Measurements from ENCODE around the gene CCBE1. TPM values are rescaled to one million over a fixed set of nuclear protein-coding genes. Genes with fewer than 3 reads are reported as not detected.

The CCBE1 gene
- polyA plus RNA-seq, 1 donor from 2014 or later = 0.19 TPM

GRCh38 chr18:59540780-59541179, 156.4 kb downstream of the CCBE1 start:
- Histone ChIP-seq H3K79me2 (replicated peaks; ENCODE audit: insufficient read depth, low read length) (no peaks in the 10 kb centered on the region), H3K9me3 (ENCODE audit: low read length) (no peaks in the 10 kb centered on the region)
- TF ChIP-seq SMC3 (conservative IDR thresholded peaks at IDR 0.05; ENCODE audit: poor library complexity) = no peak

GRCh38 chr18:59540346-59540745, 156.9 kb downstream of the CCBE1 start:
- Histone ChIP-seq H3K9ac (ENCODE audit: low read length) (no peak overlapping the region), H3K27me3 (ENCODE audit: insufficient read depth, low read depth, low read length) (no peaks in the 10 kb centered on the region), H3K36me3 (ENCODE audit: insufficient read depth, low read length) (no peaks in the 10 kb centered on the region), H3K79me2 (replicated peaks; ENCODE audit: insufficient read depth, low read length) (no peaks in the 10 kb centered on the region), H3K4me2 (ENCODE audit: low read length) (no peak overlapping the region), H3K27ac (ENCODE audit: low read length) (no peak overlapping the region), H3F3A (ENCODE audit: insufficient read depth, low read length, poor library complexity, severe bottlenecking) (no peaks in the 10 kb centered on the region), H3K9me2 (ENCODE audit: insufficient read depth, low read length) (no peaks in the 10 kb centered on the region), H4K20me1 (ENCODE audit: insufficient read depth) (no peaks in the 10 kb centered on the region), H3K9me3 (ENCODE audit: low read length) (no peaks in the 10 kb centered on the region), H2AFZ (ENCODE audit: low read depth, low read length) (no peak overlapping the region), H3K4me3 (ENCODE audit: low read length) (no peak overlapping the region)
- no peak for TF ChIP-seq MXI1 (conservative IDR thresholded peaks at IDR 0.05; ENCODE audit: poor library complexity, severe bottlenecking)
- no peak for TF ChIP-seq POLR2AphosphoS5 (IDR thresholded peaks at IDR 0.05)
- no peak for TF ChIP-seq SMC3 (conservative IDR thresholded peaks at IDR 0.05; ENCODE audit: poor library complexity)
- no peak for TF ChIP-seq EP300 (conservative IDR thresholded peaks at IDR 0.05; ENCODE audit: poor library complexity, severe bottlenecking)

More at GRCh38 chr18:59540780-59541179, 156.4 kb downstream of the CCBE1 start:
- Histone ChIP-seq H3K27ac (ENCODE audit: low read length) (no peak overlapping the region), H3K27me3 (ENCODE audit: insufficient read depth, low read depth, low read length) (no peaks in the 10 kb centered on the region), H4K20me1 (ENCODE audit: insufficient read depth) (no peaks in the 10 kb centered on the region), H2AFZ (ENCODE audit: low read depth, low read length) (no peak overlapping the region), H3K36me3 (ENCODE audit: insufficient read depth, low read length) (no peaks in the 10 kb centered on the region), H3K9me2 (ENCODE audit: insufficient read depth, low read length) (no peaks in the 10 kb centered on the region), H3K9ac (ENCODE audit: low read length) (no peak overlapping the region), H3K4me3 (ENCODE audit: low read length) (no peak overlapping the region), H3F3A (ENCODE audit: insufficient read depth, low read length, poor library complexity, severe bottlenecking) (no peaks in the 10 kb centered on the region), H3K4me2 (ENCODE audit: low read length) (no peak overlapping the region)

GRCh38 chr18:59539108-59539507, 158.1 kb downstream of the CCBE1 start:
- no peaks in the 10 kb centered on the region for H3F3A ChIP-seq (ENCODE audit: insufficient read depth, low read length, poor library complexity, severe bottlenecking)
- no peaks in the 10 kb centered on the region for H3K9me2 ChIP-seq (ENCODE audit: insufficient read depth, low read length)
- no peak overlapping the region for H3K27ac ChIP-seq (ENCODE audit: low read length)
- no peak overlapping the region for H3K4me3 ChIP-seq (ENCODE audit: low read length)
- no peaks in the 10 kb centered on the region for H3K27me3 ChIP-seq (ENCODE audit: insufficient read depth, low read depth, low read length)
- H2AFZ ChIP-seq (ENCODE audit: low read depth, low read length) = no peak overlapping the region
- no peak overlapping the region for H3K4me2 ChIP-seq (ENCODE audit: low read length)
- TF ChIP-seq TAF1 (IDR thresholded peaks at IDR 0.05; ENCODE audit: low read depth) (no peak), CTCF (IDR thresholded peaks at IDR 0.05; ENCODE audit: poor library complexity, severe bottlenecking) (no peak), RAD21 (conservative IDR thresholded peaks at IDR 0.05) (no peak), EZH2 (IDR thresholded peaks at IDR 0.05; ENCODE audit: borderline replicate concordance, insufficient read depth, low read length, poor library complexity, severe bottlenecking) (no peak), MXI1 (conservative IDR thresholded peaks at IDR 0.05; ENCODE audit: poor library complexity, severe bottlenecking) (no peak), SMC3 (conservative IDR thresholded peaks at IDR 0.05; ENCODE audit: poor library complexity) (no peak), POLR2AphosphoS5 (IDR thresholded peaks at IDR 0.05) (no peak), REST (IDR thresholded peaks at IDR 0.05; ENCODE audit: borderline replicate concordance) (no peak), EP300 (conservative IDR thresholded peaks at IDR 0.05; ENCODE audit: poor library complexity, severe bottlenecking) (no peak)
- no peak overlapping the region for H3K9ac ChIP-seq (ENCODE audit: low read length)
- no peaks in the 10 kb centered on the region for H3K9me3 ChIP-seq (ENCODE audit: low read length)
- no peaks in the 10 kb centered on the region for H4K20me1 ChIP-seq (ENCODE audit: insufficient read depth)
- H3K79me2 ChIP-seq (replicated peaks; ENCODE audit: insufficient read depth, low read length) = no peaks in the 10 kb centered on the region
- H3K36me3 ChIP-seq (ENCODE audit: insufficient read depth, low read length) = no peaks in the 10 kb centered on the region
